Neuronal stem cell (in vitro differentiated cells): ENCODE results near the gene GGPS1.

ENCODE experiments used
- DNase-seq: peaks from one replicate; pipeline ENCODE4 v3.0.0-alpha.2; 2013; ENCODE audit warnings: low spot score
- H2AFZ ChIP-seq: one replicate; pipeline ENCODE4 v1.6.1; 2013; ENCODE audit warnings: mild to moderate bottlenecking, low read length, inconsistent platforms
- H2AK5ac ChIP-seq: 2 replicates; pipeline ENCODE4 v1.6.1; 2013; ENCODE audit warnings: low read depth, mild to moderate bottlenecking, inconsistent platforms, low read length, moderate library complexity, mixed read lengths
- H2BK120ac ChIP-seq: 2 replicates; pipeline ENCODE4 v1.6.1; 2013; ENCODE audit warnings: low read depth, mild to moderate bottlenecking, inconsistent platforms, low read length, moderate library complexity, mixed read lengths
- H2BK12ac ChIP-seq: one replicate; pipeline ENCODE4 v1.6.1; 2013; ENCODE audit warnings: low read length, inconsistent platforms
- H2BK15ac ChIP-seq: 2 replicates; pipeline ENCODE4 v1.6.1; 2013; ENCODE audit warnings: mild to moderate bottlenecking, low read length, inconsistent platforms, mixed read lengths
- H2BK5ac ChIP-seq: one replicate; pipeline ENCODE4 v1.6.1; 2013; ENCODE audit warnings: inconsistent platforms, mild to moderate bottlenecking, low read length, moderate library complexity
- H3K14ac ChIP-seq: one replicate; pipeline ENCODE4 v1.6.1; 2013; ENCODE audit warnings: low read length, inconsistent platforms
- H3K18ac ChIP-seq: 2 replicates; pipeline ENCODE4 v1.6.1; 2013; ENCODE audit warnings: low read length, inconsistent platforms
- H3K23ac ChIP-seq: 2 replicates; pipeline ENCODE4 v1.6.1; 2013; ENCODE audit warnings: low read depth, mild to moderate bottlenecking, mixed read lengths, low read length, inconsistent platforms; ENCODE audit not compliant: poor library complexity
- H3K27ac ChIP-seq: replicated peaks from 3 replicates; pipeline ENCODE4 v1.5.1; 2013; ENCODE audit warnings: low read length, inconsistent platforms
- H3K27me3 ChIP-seq, 3 experiments: 2 replicates each; pipeline ENCODE4 v1.6.1; 2013; ENCODE audit warnings: low read length in 3 of 3, mild to moderate bottlenecking in 2 of 3, inconsistent platforms in 1 of 3, low read depth in 1 of 3, mixed read lengths in 1 of 3, moderate library complexity in 1 of 3; ENCODE audit not compliant: control insufficient read depth in 3 of 3, insufficient read depth in 3 of 3
- H3K36me3 ChIP-seq, 2 donors: replicated peaks in 1 of 2; 2 replicates each; pipeline ENCODE4 v1.6.1; 2013; ENCODE audit warnings: low read length in 2 of 2; ENCODE audit not compliant: control insufficient read depth in 2 of 2, insufficient read depth in 2 of 2
- H3K4ac ChIP-seq: 2 replicates; pipeline ENCODE4 v1.6.1; 2013; ENCODE audit warnings: inconsistent platforms, mild to moderate bottlenecking, low read length, moderate library complexity
- H3K4me1 ChIP-seq, 2 donors: 1 replicate in 1 of 2; 2 replicates in 1 of 2; pipeline ENCODE4 v1.6.1; 2013; ENCODE audit warnings: low read length in 2 of 2, low read depth in 1 of 2; ENCODE audit not compliant: control insufficient read depth in 2 of 2, insufficient read depth in 1 of 2
- H3K4me2 ChIP-seq: one replicate; pipeline ENCODE4 v1.6.1; 2013; ENCODE audit warnings: mild to moderate bottlenecking, low read length, inconsistent platforms; ENCODE audit not compliant: insufficient read depth, poor library complexity, severe bottlenecking
- H3K4me3 ChIP-seq, 2 donors: 2 replicates each; pipeline ENCODE4 v1.5.1; 2013; ENCODE audit warnings: low read length in 2 of 2, mild to moderate bottlenecking in 2 of 2, inconsistent platforms in 1 of 2, moderate library complexity in 1 of 2
- H3K79me1 ChIP-seq: one replicate; pipeline ENCODE4 v1.6.1; 2013; ENCODE audit warnings: low read depth, mild to moderate bottlenecking, inconsistent platforms, low read length, moderate library complexity
- H3K9ac ChIP-seq: one replicate; pipeline ENCODE4 v1.6.1; 2013; ENCODE audit warnings: mild to moderate bottlenecking, low read depth, low read length, inconsistent platforms; ENCODE audit not compliant: poor library complexity
- H3K9me3 ChIP-seq, 2 donors: replicated peaks in 1 of 2; 2 replicates each; pipeline versions ENCODE3 to v1.6.1; 2013; ENCODE audit warnings: low read length in 2 of 2, mild to moderate bottlenecking in 2 of 2, inconsistent platforms in 1 of 2, low read depth in 1 of 2, mixed read lengths in 1 of 2, moderate library complexity in 1 of 2; ENCODE audit not compliant: control insufficient read depth in 2 of 2, insufficient read depth in 1 of 2
- H4K8ac ChIP-seq: one replicate; pipeline ENCODE4 v1.6.1; 2013; ENCODE audit warnings: low read depth, mild to moderate bottlenecking, inconsistent platforms, low read length, moderate library complexity
- H4K91ac ChIP-seq: one replicate; pipeline ENCODE4 v1.6.1; 2013; ENCODE audit warnings: low read length, low read depth, mild to moderate bottlenecking, inconsistent platforms; ENCODE audit not compliant: poor library complexity
- WGBS, 2 donors: extraction: QIAGEN DNeasy Blood & Tissue Kit; methylation state at CpG; one replicate each; pipeline ENCODE4 v1.1.7; 2013; ENCODE audit warnings: missing lambda C conversion rate in 2 of 2, mixed read lengths in 1 of 2; ENCODE audit not compliant: insufficient read length in 2 of 2, insufficient replicate concordance in 1 of 2; ENCODE audit errors: extremely low coverage in 2 of 2; 5-methylcytosine and 5-hydroxymethylcytosine counted together

GGPS1 gene

DNA sequence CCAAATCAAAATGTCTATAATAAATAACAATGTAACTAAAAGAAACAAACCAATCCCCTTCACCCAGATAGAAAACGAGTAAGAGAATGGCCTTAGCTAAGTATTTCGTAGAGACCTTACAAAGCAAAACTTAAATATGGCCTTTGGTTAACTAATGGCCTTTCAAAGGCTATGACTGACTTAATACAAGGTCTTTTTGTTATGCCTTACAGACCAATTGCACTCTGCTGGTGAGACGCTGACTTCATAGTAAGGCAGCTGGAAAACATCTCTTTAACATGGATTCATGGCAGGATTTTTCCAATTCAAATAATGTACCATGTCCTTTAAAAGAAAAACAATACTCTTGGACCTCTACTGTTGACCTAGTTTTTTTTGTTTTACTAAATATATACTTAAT is 23.1 kb downstream of the GGPS1 start:
- Histone ChIP-seq H3K27ac (no peak overlapping the region), H2BK12ac (no peak overlapping the region), H3K4me3 (no peak overlapping the region), H2BK5ac (no peak overlapping the region), H4K91ac (no peak overlapping the region), H3K79me1 (no peaks in the 10 kb centered on the region), H2BK120ac (no peak overlapping the region), H3K4ac (no peak overlapping the region), H2AK5ac (no peak overlapping the region), H3K36me3 (peaks cover 0 to 11% of the 10 kb centered on the region in 2 donors), H3K9ac (no peak overlapping the region), H3K27me3 (no peaks in the 10 kb centered on the region), H2AFZ (no peak overlapping the region), H3K4me1 (no peaks in the 10 kb centered on the region), H3K9me3 (no peaks in the 10 kb centered on the region), H3K18ac (no peak overlapping the region), H2BK15ac (no peak overlapping the region), H3K4me2 (no peak overlapping the region), H3K14ac (no peak overlapping the region), H4K8ac (no peak overlapping the region), H3K23ac (no peak overlapping the region)
- no peak for DNase-seq
- WGBS, 2 donors = no CpG with 5 or more reads among the region's 3 CpGs

DNA sequence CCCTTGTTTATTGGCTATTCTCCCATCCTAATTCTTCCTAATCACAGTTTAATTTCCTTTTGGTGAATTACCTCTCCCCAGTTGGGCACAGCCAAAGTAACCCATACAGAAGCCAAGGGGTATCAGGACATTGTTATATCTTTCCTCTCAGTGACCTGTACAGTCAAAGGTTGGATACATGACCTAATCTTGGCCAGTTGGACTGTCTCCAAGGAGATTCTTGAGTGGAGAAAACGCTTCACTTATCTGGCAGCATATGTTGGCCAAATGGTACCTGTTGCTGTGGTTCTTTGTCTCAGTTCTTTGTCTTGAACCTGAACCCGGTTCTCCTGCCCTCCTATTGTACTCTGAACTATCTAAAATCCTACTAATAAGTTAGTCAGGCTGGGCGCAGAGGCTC is 23.5 kb downstream of the GGPS1 start:
- Histone ChIP-seq H3K14ac (no peak overlapping the region), H3K4ac (no peak overlapping the region), H4K8ac (no peak overlapping the region), H3K79me1 (no peaks in the 10 kb centered on the region), H3K36me3 (peaks cover 0 to 6% of the 10 kb centered on the region in 2 donors), H3K27me3 (no peaks in the 10 kb centered on the region), H2BK5ac (no peak overlapping the region), H3K27ac (no peak overlapping the region), H3K9ac (no peak overlapping the region), H3K4me2 (no peak overlapping the region), H2BK120ac (no peak overlapping the region), H3K9me3 (no peaks in the 10 kb centered on the region), H3K18ac (no peak overlapping the region), H2AK5ac (no peak overlapping the region), H3K4me1 (no peaks in the 10 kb centered on the region), H3K4me3 (no peak overlapping the region), H2BK12ac (no peak overlapping the region), H3K23ac (no peak overlapping the region), H4K91ac (no peak overlapping the region), H2AFZ (no peak overlapping the region), H2BK15ac (no peak overlapping the region)
- no peak for DNase-seq
- WGBS, 2 donors = no CpG with 5 or more reads among the region's 3 CpGs

DNA sequence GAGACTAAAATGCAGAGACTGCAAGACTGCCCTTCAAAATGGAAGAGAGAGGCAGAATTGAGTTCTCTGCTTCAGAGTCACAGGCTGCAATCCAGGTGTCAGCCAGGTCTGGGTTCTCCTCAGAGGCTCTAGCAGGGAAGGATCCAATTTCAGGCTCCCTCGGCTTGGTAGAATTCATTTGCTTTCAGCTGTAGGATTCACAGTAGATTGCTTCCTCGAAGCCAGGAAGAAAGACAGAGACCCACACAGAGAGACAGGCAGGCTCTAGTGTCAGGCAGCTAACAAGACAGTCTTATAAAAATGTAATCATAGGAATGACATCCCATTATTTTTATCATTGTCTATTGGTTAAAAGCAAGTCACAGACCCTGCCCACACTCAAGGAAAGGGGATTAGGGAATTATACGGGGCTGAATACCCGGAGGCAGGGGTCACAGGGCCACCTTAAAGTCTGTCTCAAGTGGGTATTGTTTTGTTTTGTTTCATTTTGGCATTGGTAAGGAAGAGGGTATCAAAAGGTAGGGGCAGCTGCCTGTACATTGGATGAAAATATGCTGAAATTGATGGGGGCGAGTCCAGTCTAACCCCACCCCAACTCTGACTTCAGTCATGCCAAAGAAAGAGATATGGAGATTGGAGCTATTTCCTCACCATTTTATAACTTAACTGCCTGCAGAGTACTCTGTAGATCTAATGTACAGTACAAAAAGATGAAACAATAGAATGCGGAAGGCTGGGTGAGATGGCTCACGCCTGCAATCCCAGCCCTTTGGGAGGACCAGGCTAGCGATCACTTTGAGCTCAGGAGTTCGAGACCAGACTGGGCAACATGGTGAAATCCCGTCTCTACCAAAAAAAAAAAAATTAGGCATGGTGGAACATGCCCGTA is 29.4 kb downstream of the GGPS1 start:
- no CpG with 5 or more reads among the region's 11 CpGs for WGBS, 2 donors

DNA sequence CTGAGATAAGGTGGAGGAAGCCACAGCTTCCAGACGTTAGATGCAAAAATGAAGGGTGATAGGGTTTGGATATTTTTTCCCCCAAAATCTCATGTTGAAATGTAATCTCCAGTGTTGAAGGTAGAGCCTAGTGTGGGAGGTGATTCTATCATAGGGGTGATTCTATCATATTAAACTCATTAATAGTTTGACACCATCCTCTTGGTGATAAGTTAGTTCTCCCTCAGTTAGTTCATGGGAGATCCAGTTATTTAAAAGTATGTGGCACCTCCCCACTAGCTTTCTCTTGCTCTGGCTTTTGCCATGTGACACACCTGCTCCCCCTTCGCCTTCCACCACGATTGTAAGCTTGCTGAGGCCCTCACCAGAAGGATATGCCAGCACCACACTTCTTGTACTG is 30.5 kb downstream of the GGPS1 start:
- Histone ChIP-seq H3K9ac (no peak overlapping the region), H3K4me1 (peaks cover 2 to 6% of the 10 kb centered on the region in 2 donors), H2AFZ (no peak overlapping the region), H3K4me3 (no peak overlapping the region), H3K18ac (no peak overlapping the region), H4K8ac (no peak overlapping the region), H3K4ac (no peak overlapping the region), H3K36me3 (no peaks in the 10 kb centered on the region), H3K4me2 (no peak overlapping the region), H2AK5ac (no peak overlapping the region), H3K79me1 (no peaks in the 10 kb centered on the region), H2BK120ac (no peak overlapping the region), H2BK12ac (no peak overlapping the region), H3K23ac (no peak overlapping the region), H4K91ac (no peak overlapping the region), H2BK15ac (no peak overlapping the region), H3K9me3 (no peaks in the 10 kb centered on the region), H3K27ac (no peak overlapping the region), H3K27me3 (no peaks in the 10 kb centered on the region), H3K14ac (no peak overlapping the region), H2BK5ac (no peak overlapping the region)
- no peak for DNase-seq
- no CpG with 5 or more reads among the region's 3 CpGs for WGBS, 2 donors

More for the DNA sequence above, 29.4 kb downstream of the GGPS1 start:
- Histone ChIP-seq H3K4me2 (peak overlapping the region; percentile 3), H3K4ac (no peak overlapping the region), H4K91ac (no peak overlapping the region), H2BK120ac (no peak overlapping the region), H3K36me3 (no peaks in the 10 kb centered on the region), H3K79me1 (no peaks in the 10 kb centered on the region), H2AFZ (peak overlapping the region; percentile 54), H4K8ac (no peak overlapping the region), H2BK15ac (no peak overlapping the region), H2AK5ac (no peak overlapping the region), H3K27me3 (no peaks in the 10 kb centered on the region), H3K4me3 (peak overlapping the region in 1 of 2 donors; percentile 15), H3K23ac (no peak overlapping the region), H3K14ac (no peak overlapping the region), H2BK5ac (no peak overlapping the region), H3K9me3 (no peaks in the 10 kb centered on the region), H3K4me1 (peaks cover 2 to 6% of the 10 kb centered on the region in 2 donors), H3K9ac (no peak overlapping the region), H3K18ac (peak overlapping the region; percentile 38), H2BK12ac (no peak overlapping the region), H3K27ac (peak overlapping the region; percentile 2)
- peak; percentile 23 for DNase-seq
